Erythroblast (primary cell): Measurements from ENCODE around the gene HDHD2.

ENCODE experiments used
- DNase-seq, 2 experiments: peaks; one replicate each; lab custom pipeline; 2025; lab: John Stamatoyannopoulos, UW
- GATA1 ChIP-seq: IDR thresholded peaks from 2 replicates; pipeline ENCODE4 v1.6.1; 2011; ENCODE audit warnings: low read depth, mild to moderate bottlenecking, control low read depth, low read length, moderate library complexity
- POLR2A ChIP-seq: IDR thresholded peaks from 2 replicates; pipeline ENCODE4 v1.6.1; 2011; ENCODE audit warnings: mild to moderate bottlenecking, low read length

HDHD2 gene

DNA sequence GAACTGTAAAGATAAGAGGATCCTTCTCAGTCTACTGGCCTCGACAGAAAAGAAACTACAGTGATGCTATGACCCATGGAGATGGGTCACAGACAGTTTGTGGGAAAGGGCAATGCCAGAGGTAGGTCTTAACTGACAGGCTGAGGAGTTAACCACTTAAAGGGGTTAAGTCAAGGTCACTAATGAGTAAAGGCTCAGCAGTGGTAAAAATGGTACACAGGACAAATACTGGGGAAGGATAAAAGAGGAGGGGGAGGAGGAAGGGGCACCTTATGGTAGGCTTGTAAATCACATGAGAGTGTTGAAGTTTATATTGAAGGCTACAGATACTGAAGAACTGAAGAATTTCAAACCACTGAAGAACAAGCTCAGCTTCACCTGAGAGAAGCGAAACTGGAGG is 16.0 kb upstream of the HDHD2 start:
- DNase-seq: no peak
- TF ChIP-seq GATA1 (no peak), POLR2A (no peak)

- DNase-seq: no peak
These were observed 12.9 kb upstream of the HDHD2 start for GRCh38 chr18:47163241-47163640.

DNA sequence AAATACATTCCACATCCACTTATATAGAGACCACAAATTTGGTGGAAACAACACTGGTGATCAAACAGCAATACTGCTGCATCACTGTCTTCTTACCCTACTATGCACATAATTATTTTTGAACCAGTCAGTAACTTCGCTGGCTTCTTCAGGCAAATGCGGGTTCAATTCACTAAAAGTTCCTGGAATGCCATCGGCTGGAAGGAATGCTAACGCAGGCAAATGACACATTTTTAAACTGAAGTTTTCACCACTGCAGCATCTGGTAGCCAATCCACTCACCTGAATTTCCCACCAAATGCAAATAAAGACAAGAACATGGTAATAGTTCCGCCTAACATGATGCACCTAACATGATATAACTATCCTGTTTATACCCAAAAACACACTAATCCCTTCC is 10.0 kb upstream of the HDHD2 start:
- DNase-seq: no peak
- no peak for TF ChIP-seq GATA1
- TF ChIP-seq POLR2A: no peak

More at GRCh38 chr18:47163241-47163640, 12.9 kb upstream of the HDHD2 start:
- TF ChIP-seq POLR2A (no peak), GATA1 (no peak)

GRCh38 chr18:47158404-47158803 is 8.1 kb upstream of the HDHD2 start:
- peak; percentile 26 to 52 for DNase-seq

DNA sequence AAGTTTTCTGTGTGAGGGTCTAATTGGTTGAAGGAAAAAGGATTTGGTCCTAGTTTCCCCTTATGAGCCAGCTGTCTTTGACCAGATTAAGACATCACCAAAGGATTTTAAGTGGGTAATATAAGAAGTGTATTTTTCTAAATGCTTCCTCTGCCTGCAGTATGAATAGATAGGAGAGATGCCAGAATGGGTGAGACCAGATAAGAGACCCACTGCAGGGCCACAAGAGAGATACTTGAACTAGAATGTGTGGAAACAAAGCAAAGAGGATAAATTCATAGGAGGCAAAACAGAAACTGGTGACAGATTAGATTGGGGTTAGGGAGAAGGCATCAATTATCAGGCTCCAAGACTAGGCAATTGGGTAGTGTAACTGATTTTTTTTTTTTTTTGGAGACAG is 1.1 kb upstream of the HDHD2 start:
- peak; percentile 74 to 94 for DNase-seq

DNA sequence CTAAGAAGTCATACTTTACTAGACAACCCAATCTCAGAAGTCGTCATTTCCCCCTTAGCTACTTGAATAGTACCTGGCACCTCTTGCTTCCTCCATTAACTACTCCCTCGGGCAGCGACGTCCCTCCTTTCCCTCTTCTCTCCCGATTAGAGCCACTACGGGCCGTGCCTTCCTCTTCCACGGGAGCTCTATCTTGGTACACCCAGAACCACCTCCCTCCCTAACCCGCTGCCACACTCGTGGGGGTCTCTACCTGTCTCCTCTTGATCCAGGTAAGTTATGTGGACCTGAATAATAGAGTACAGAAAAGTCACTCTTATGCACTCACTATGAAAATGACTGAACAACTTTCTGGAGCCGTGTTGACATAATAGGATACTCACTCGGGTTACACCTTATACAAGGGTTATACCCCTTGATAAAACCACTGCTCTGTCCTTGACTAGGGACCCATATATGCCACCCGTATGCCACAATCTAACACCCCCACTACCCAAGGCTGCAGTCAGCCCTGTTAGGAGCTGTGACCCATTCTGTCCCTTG is 595 bp upstream of the HDHD2 start:
- DNase-seq: no peak
- no peak for TF ChIP-seq GATA1
- peak; percentile 45 for TF ChIP-seq POLR2A

More for the DNA sequence above, 1.1 kb upstream of the HDHD2 start:
- no peak for TF ChIP-seq POLR2A
- no peak for TF ChIP-seq GATA1

DNA sequence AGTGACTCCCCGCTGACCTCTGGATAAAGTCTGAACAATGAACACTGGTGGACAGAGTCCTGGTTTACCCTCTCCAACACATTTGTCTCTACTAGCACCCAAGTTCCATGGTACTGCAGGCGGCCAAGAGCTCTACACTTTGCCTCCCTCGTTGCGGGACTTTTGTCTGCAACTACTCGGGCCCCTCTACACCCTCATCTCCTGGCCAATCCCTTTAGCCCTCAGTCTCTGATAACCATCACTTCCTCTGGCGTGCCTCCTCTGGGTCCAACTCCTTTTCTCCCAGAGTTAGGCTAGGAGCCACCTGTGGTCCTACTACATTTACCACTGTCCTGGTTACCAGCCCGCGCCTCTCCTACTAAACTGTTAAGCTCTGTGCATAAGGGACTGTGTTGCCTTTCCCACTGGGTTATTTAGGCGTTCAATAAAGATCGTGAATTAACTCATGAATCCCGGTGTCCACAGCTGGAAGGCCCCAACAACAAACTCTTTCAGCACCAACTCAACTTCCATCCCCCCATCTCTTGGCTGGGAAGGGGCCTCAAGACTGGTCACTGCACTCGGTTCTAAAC is 757 bp downstream of the HDHD2 start:
- no peak for TF ChIP-seq POLR2A
- TF ChIP-seq GATA1: no peak
- DNase-seq: peak; percentile 64 to 70

DNA sequence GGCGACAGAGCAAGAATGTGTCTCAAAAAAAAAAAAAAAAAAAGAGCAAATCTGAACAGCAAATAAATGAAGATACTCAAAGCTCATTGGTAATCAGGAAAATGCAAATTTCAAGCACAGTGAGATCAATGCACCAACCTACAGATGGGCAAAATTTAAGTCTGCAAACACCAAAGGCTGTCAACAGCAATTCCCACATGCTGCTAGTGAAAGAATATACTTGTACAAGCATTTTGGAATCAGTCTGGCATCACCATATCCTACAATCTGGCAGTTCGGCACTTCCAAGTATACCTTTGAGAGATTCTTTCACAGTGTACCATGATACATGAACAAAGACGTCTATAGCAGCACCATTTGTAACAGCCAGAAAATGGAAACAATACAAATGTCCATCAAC is 4.1 kb downstream of the HDHD2 start:
- no peak for DNase-seq
- TF ChIP-seq POLR2A: no peak
- TF ChIP-seq GATA1: no peak

DNA sequence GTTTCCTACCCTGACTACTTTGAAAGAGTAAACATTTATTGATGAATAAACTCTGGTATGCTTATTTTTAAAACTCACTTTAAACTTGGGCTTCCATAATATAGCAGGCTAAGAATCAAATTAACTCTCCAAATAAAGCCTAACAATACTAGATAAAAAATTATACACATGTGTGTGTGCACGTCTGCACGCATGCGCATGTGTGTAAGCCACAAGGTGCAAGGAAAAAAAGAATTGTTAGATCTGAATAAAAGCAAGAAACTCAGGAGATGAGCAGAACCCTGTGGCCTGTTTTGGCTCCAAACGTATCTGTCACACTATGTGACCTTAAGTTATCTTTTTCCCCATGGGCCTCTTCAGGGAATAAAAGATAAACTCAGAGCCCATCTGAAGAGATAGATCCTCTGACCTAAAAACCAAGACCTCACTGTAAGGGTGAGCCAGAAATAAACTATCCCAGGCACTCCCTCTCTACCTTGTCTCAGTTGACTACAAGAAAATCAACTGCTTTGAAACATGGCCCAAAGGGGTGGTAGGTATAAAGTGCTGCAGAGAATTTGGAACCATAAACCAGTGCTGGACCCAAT is 6.3 kb downstream of the HDHD2 start:
- TF ChIP-seq POLR2A (no peak), GATA1 (no peak)
- DNase-seq: peak; percentile 66 to 89

DNA sequence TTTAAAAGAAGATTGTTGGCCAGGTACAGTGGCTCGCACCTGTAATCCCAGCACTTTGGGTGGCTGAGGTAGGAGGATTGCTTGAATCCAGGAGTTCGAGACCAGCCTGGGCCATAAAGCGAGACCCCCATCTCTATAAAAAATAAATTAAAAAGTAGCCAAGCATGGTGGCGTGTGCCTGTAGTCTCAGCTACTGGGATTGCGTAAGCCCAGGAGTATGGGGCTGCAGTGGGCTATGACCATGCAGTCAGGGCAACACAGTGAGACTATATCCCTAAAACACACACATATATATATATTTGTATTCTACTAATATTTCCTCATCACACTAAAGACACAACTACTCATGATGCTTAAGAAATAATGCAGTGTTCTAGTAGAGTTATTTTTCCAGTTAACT is 7.1 kb downstream of the HDHD2 start:
- TF ChIP-seq POLR2A: no peak
- no peak for TF ChIP-seq GATA1
- no peak for DNase-seq

DNA sequence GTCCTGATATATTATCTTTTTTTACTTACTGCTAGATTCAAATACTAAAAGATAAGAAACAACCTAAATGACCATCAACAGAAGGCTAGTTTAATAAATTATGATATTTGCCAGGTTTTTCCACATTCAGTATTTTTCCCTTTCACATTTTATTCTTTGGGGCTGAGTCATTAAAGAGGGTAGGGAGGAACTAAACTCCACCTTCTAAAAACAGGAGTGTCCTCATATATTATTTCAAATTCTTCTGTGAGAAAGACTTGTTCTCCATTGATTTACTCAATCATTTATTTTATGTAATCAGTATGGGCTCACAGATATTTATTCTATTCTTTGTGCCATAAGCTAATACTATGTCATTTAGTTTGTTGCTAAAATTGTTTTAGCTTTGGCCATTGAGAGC is 9.0 kb downstream of the HDHD2 start:
- TF ChIP-seq GATA1 (no peak), POLR2A (no peak)
- DNase-seq: no peak

DNA sequence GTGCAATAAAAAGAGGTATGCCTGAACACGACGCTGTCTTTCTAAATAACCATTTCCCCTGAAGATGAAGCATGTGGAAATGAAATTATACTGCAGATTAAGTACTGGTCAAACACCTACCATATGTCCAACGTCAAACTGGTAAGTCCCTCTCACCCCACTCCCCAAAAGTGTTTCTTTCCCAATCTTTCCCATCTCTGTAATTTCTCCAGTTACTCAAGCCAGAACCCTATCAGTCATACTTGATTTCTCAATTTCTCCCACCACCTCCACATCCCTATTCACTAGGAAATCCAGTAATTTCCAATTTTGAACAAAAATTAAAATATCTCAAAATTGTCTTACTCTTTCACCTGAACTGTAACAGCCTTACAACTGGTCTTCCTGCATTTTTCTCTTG is 29.2 kb downstream of the HDHD2 start:
- TF ChIP-seq GATA1 (no peak), POLR2A (no peak)
- no peak for DNase-seq

DNA sequence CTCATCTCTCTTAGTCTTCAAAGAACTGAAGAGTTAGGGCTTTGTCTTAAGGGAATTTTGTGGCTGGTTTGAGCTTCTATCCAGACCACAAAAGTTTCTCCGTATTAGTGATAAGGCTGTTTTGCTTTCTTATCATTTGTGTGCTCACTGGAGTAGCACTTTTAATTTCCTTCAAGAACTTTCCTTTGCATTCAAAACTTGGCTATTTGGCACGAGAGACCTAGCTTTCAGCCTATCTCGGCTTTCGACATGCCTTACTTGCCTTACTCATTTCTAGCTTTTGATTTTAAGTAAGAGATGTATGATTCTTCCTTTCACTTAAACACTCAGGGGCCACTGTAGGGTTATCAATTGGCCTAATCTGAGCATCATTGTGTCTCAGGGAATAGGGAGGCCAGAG is 29.9 kb downstream of the HDHD2 start:
- no peak for DNase-seq
- no peak for TF ChIP-seq GATA1
- TF ChIP-seq POLR2A: no peak

- no peak for DNase-seq
- TF ChIP-seq GATA1 (no peak), POLR2A (no peak)
These were observed 31.3 kb downstream of the HDHD2 start for GRCh38 chr18:47118981-47119380.

GRCh38 chr18:47115205-47115604 is 35.1 kb downstream of the HDHD2 start:
- TF ChIP-seq GATA1: no peak
- no peak for TF ChIP-seq POLR2A
- DNase-seq: no peak
